H9 (cell line): ENCODE data around the gene TMEM140. TPM values are rescaled to one million over a fixed set of nuclear protein-coding genes. Genes with fewer than 3 reads are reported as not detected.

Source experiments
- DNase-seq: peaks from one replicate; pipeline ENCODE4 v3.0.0-alpha.2; 2017
- H2AFZ ChIP-seq: one replicate; pipeline ENCODE4 v1.6.1; 2013; ENCODE audit warnings: mild to moderate bottlenecking, low read length, control low read depth, moderate library complexity
- H2AK5ac ChIP-seq: 2 replicates; pipeline ENCODE4 v1.6.1; 2013; ENCODE audit warnings: low read length, control low read depth, mixed read lengths; ENCODE audit not compliant: insufficient read length
- H2BK120ac ChIP-seq: one replicate; pipeline ENCODE4 v1.6.1; 2013; ENCODE audit warnings: low read depth, mild to moderate bottlenecking, low read length, control low read depth, inconsistent platforms; ENCODE audit not compliant: poor library complexity, severe bottlenecking
- H2BK12ac ChIP-seq: 2 replicates; pipeline ENCODE4 v1.6.1; 2013; ENCODE audit warnings: low read length, control low read depth, mixed read lengths, low read depth; ENCODE audit not compliant: insufficient read length
- H2BK15ac ChIP-seq: 2 replicates; pipeline ENCODE4 v1.6.1; 2013; ENCODE audit warnings: low read depth, low read length, control low read depth
- H2BK20ac ChIP-seq: one replicate; pipeline ENCODE4 v1.6.1; 2013; ENCODE audit warnings: low read depth, mild to moderate bottlenecking, low read length, control low read depth, inconsistent platforms; ENCODE audit not compliant: poor library complexity, severe bottlenecking
- H2BK5ac ChIP-seq: 2 replicates; pipeline ENCODE4 v1.6.1; 2013; ENCODE audit warnings: low read length, control low read depth, mixed read lengths; ENCODE audit not compliant: insufficient read length
- H3K14ac ChIP-seq: 2 replicates; pipeline ENCODE4 v1.6.1; 2013; ENCODE audit warnings: low read length, control low read depth; ENCODE audit not compliant: insufficient read depth
- H3K18ac ChIP-seq: 2 replicates; pipeline ENCODE4 v1.6.1; 2013; ENCODE audit warnings: low read depth, mild to moderate bottlenecking, mixed read lengths, low read length, control low read depth; ENCODE audit not compliant: insufficient read length
- H3K23ac ChIP-seq: 2 replicates; pipeline ENCODE4 v1.6.1; 2013; ENCODE audit warnings: low read length, control low read depth, mixed read lengths, low read depth; ENCODE audit not compliant: insufficient read length
- H3K23me2 ChIP-seq: 2 replicates; pipeline ENCODE4 v1.6.1; 2013; ENCODE audit warnings: low read depth, mild to moderate bottlenecking, mixed read lengths, low read length, control low read depth; ENCODE audit not compliant: insufficient read length, poor library complexity, severe bottlenecking
- H3K27ac ChIP-seq: 2 replicates; pipeline ENCODE4 v1.5.1; 2013; ENCODE audit warnings: low read length, control low read depth, mixed read lengths, low read depth; ENCODE audit not compliant: insufficient read length
- H3K27me3 ChIP-seq: 2 replicates; pipeline ENCODE4 v1.6.1; 2013; ENCODE audit warnings: low read length, control low read depth, inconsistent platforms; ENCODE audit not compliant: insufficient read depth
- H3K4ac ChIP-seq: 2 replicates; pipeline ENCODE4 v1.6.1; 2013; ENCODE audit warnings: low read depth, mild to moderate bottlenecking, control low read depth, inconsistent platforms, low read length, moderate library complexity
- H3K4me1 ChIP-seq: 2 replicates; pipeline ENCODE4 v1.6.1; 2013; ENCODE audit warnings: low read length, control low read depth, inconsistent platforms; ENCODE audit not compliant: insufficient read depth
- H3K4me2 ChIP-seq: 2 replicates; pipeline ENCODE4 v1.6.1; 2013; ENCODE audit warnings: low read length, control low read depth, mixed read lengths; ENCODE audit not compliant: insufficient read length, insufficient read depth
- H3K56ac ChIP-seq: 2 replicates; pipeline ENCODE4 v1.6.1; 2013; ENCODE audit warnings: low read depth, mild to moderate bottlenecking, mixed read lengths, low read length, control low read depth; ENCODE audit not compliant: insufficient read length
- H3K79me1 ChIP-seq: 2 replicates; pipeline ENCODE4 v1.6.1; 2013; ENCODE audit warnings: low read depth, mild to moderate bottlenecking, moderate library complexity, low read length, control low read depth, inconsistent platforms; ENCODE audit not compliant: insufficient read depth, poor library complexity, severe bottlenecking
- H3K79me2 ChIP-seq: 2 replicates; pipeline ENCODE4 v1.6.1; 2013; ENCODE audit warnings: low read length, control low read depth, inconsistent platforms; ENCODE audit not compliant: insufficient read depth
- H3K9ac ChIP-seq: 2 replicates; pipeline ENCODE4 v1.6.1; 2013; ENCODE audit warnings: low read length, control low read depth, mixed read lengths; ENCODE audit not compliant: insufficient read length; ENCODE audit errors: extremely low read depth
- H3K9me3 ChIP-seq: one replicate; pipeline ENCODE4 v1.6.1; 2013; ENCODE audit warnings: low read depth, low read length, inconsistent platforms; ENCODE audit not compliant: control insufficient read depth
- H3T11ph ChIP-seq: one replicate; pipeline ENCODE4 v1.6.1; 2013; ENCODE audit warnings: mild to moderate bottlenecking, low read length, control low read depth, inconsistent platforms
- H4K20me1 ChIP-seq: one replicate; pipeline ENCODE4 v1.6.1; 2013; ENCODE audit not compliant: control insufficient read depth, insufficient read length, insufficient read depth
- H4K5ac ChIP-seq: 2 replicates; pipeline ENCODE4 v1.6.1; 2013; ENCODE audit warnings: low read depth, mild to moderate bottlenecking, mixed read lengths, low read length, control low read depth; ENCODE audit not compliant: insufficient read length
- H4K8ac ChIP-seq: replicated peaks from 2 replicates; pipeline ENCODE4 v1.6.1; 2013; ENCODE audit warnings: low read length, control low read depth, mixed read lengths, low read depth; ENCODE audit not compliant: insufficient read length
- H4K91ac ChIP-seq: 2 replicates; pipeline ENCODE4 v1.6.1; 2013; ENCODE audit warnings: low read depth, mild to moderate bottlenecking, moderate library complexity, mixed read lengths, low read length, control low read depth; ENCODE audit not compliant: insufficient read length
- H3K27ac Mint-ChIP-seq, 3 experiments: 2 replicates in 2 of 3; 3 replicates in 1 of 3; pipeline ENCODE4 v1.8.0; 2020 to 2021; ENCODE audit warnings: mixed read lengths in 3 of 3, mild to moderate bottlenecking in 1 of 3, moderate library complexity in 1 of 3
- H3K27me3 Mint-ChIP-seq: 2 replicates; pipeline ENCODE4 v1.8.0; 2021; ENCODE audit warnings: low read depth, mild to moderate bottlenecking, moderate library complexity, mixed read lengths
- H3K36me3 Mint-ChIP-seq, 3 experiments: 2 replicates in 2 of 3; 3 replicates in 1 of 3; pipeline ENCODE4 v1.8.0; 2020 to 2021; ENCODE audit warnings: low read depth in 3 of 3, mixed read lengths in 3 of 3; ENCODE audit not compliant: insufficient read depth in 1 of 3
- H3K4me1 Mint-ChIP-seq, 2 experiments: 2 replicates each; pipeline ENCODE4 v1.8.0; 2020; ENCODE audit warnings: mixed read lengths in 2 of 2
- H3K4me3 Mint-ChIP-seq, 2 experiments: 2 replicates in 1 of 2; 3 replicates in 1 of 2; pipeline ENCODE4 v1.8.0; 2020 to 2021; ENCODE audit warnings: mild to moderate bottlenecking in 2 of 2, mixed read lengths in 2 of 2, moderate library complexity in 1 of 2
- H3K9me3 Mint-ChIP-seq, 2 experiments: 2 replicates in 1 of 2; 3 replicates in 1 of 2; pipeline ENCODE4 v1.8.0; 2020; ENCODE audit warnings: mild to moderate bottlenecking in 2 of 2, mixed read lengths in 2 of 2, moderate library complexity in 1 of 2
- CTCF ChIP-seq: fragments of 200-600 bp; sonication (generic); conservative IDR thresholded peaks from 3 replicates; pipeline ENCODE4 v1.8.0; 2021; ENCODE audit warnings: antibody characterized with exemption, mild to moderate bottlenecking
- WGBS: extraction: QIAGEN DNeasy Blood & Tissue Kit; methylation state at CpG from one replicate; pipeline ENCODE4 v1.1.7; 2013; ENCODE audit warnings: missing lambda C conversion rate, low lambda C conversion rate, mixed read lengths; ENCODE audit not compliant: insufficient read length; ENCODE audit errors: extremely low coverage; 5-methylcytosine and 5-hydroxymethylcytosine counted together
- total RNA-seq: library from RNA; stranded (reverse); gene quantifications from 2 replicates; pipeline ENCODE4 v1.2.1, GENCODE V29; 2021

Gene TMEM140
- total RNA-seq, 1 experiment from 2014 or later: not detected

- no peak for TF ChIP-seq CTCF
- H3T11ph ChIP-seq: no peak overlapping the region
- Mint-ChIP-seq H3K4me3 (no peak overlapping the region), H3K4me1 (peaks cover 26 to 39% of the 10 kb centered on the region in 2 experiments), H3K27me3 (no peaks in the 10 kb centered on the region), H3K27ac (0 out of 7 replicates have a peak overlapping the region, but pooled peaks of 1 of the 3 experiments have one; percentile 91), H3K36me3 (peaks cover 7 to 26% (median 10%) of the 10 kb centered on the region in 3 experiments), H3K9me3 (peaks cover 13 to 15% of the 10 kb centered on the region in 2 experiments)
- no peak overlapping the region for H2BK120ac ChIP-seq
- H3K4ac ChIP-seq: no peak overlapping the region
- peaks cover 5% of the 10 kb centered on the region; the same call in 1 of the 2 replicates for H3K4me1 ChIP-seq
- no peaks in the 10 kb centered on the region for H3K79me1 ChIP-seq
- H3K23ac ChIP-seq: no peak overlapping the region
- H3K23me2 ChIP-seq: no peaks in the 10 kb centered on the region
- H4K5ac ChIP-seq: no peak overlapping the region
- H2BK12ac ChIP-seq: no peak overlapping the region
- no peak overlapping the region for H2BK20ac ChIP-seq
- H2BK15ac ChIP-seq: no peak overlapping the region
- H3K18ac ChIP-seq: no peak overlapping the region
- no peaks in the 10 kb centered on the region for H3K27me3 ChIP-seq
- no peaks in the 10 kb centered on the region for H3K79me2 ChIP-seq
- no peaks in the 10 kb centered on the region for H4K20me1 ChIP-seq
- H2BK5ac ChIP-seq: no peak overlapping the region
- H2AK5ac ChIP-seq: no peak overlapping the region
- peak overlapping the region; percentile 53 for H4K91ac ChIP-seq
- no peak overlapping the region for H3K9ac ChIP-seq
- peaks cover 10% of the 10 kb centered on the region for H3K9me3 ChIP-seq
- H2AFZ ChIP-seq: no peak overlapping the region
- no peak overlapping the region for H3K56ac ChIP-seq
- no peak for DNase-seq
- no peak overlapping the region for H4K8ac ChIP-seq
- H3K4me2 ChIP-seq: no peak overlapping the region
- WGBS: no CpG with 5 or more reads among the region's 6 CpGs
- no peak overlapping the region for H3K14ac ChIP-seq
- H3K27ac ChIP-seq: no peak overlapping the region
Observed at GRCh38 chr7:135175931-135176330, 28.1 kb downstream of the TMEM140 start.
